HepG2 (cell line): ENCODE measurements around the gene MTA1. TPM values are rescaled to one million over a fixed set of nuclear protein-coding genes. Genes with fewer than 3 reads are reported as not detected.

Source experiments
- CAMTA2 ChIP-seq: sonication (generic); formaldehyde crosslinking; IDR thresholded peaks from 2 replicates; pipeline ENCODE4 v1.4.0; 2020; ENCODE audit warnings: mild to moderate bottlenecking, missing genetic modification reagents, borderline replicate concordance
- CREB1 ChIP-seq, 2 experiments: fragments of 450-650 bp in 1 of 2; IDR thresholded peaks; 2 replicates each; pipeline ENCODE4 v1.6.1; 2016 to 2017; ENCODE audit warnings: control low read depth in 1 of 2, mild to moderate bottlenecking in 1 of 2, missing compliant biosample characterization in 1 of 2, missing genetic modification characterization in 1 of 2
- DZIP1 ChIP-seq: sonication (generic); formaldehyde crosslinking; IDR thresholded peaks from 2 replicates; pipeline ENCODE4 v1.5.0; 2020; ENCODE audit warnings: mild to moderate bottlenecking, missing genetic modification reagents
- HNRNPK ChIP-seq: fragments of 200-400 bp; formaldehyde crosslinking; IDR thresholded peaks from 2 replicates; pipeline ENCODE4 v1.6.1; 2018; ENCODE audit warnings: low read length, low read depth, moderate library complexity, mild to moderate bottlenecking; ENCODE audit not compliant: poor library complexity, severe bottlenecking
- MIER2 ChIP-seq: IDR thresholded peaks from 2 replicates; pipeline ENCODE4 v1.6.1; 2016; ENCODE audit warnings: missing biosample characterization, missing genetic modification reagents
- MTF2 ChIP-seq: sonication (generic); formaldehyde crosslinking; IDR thresholded peaks from 2 replicates; pipeline ENCODE4 v1.5.0; 2020; ENCODE audit warnings: missing genetic modification reagents, borderline replicate concordance
- RELA ChIP-seq: sonication (generic); formaldehyde crosslinking; IDR thresholded peaks from 2 replicates; pipeline ENCODE4 v1.4.0; 2020; ENCODE audit warnings: missing genetic modification reagents
- SSRP1 ChIP-seq: IDR thresholded peaks from 2 replicates; pipeline ENCODE4 v1.6.1; 2016; ENCODE audit warnings: control low read depth
- ZNF441 ChIP-seq: sonication (generic); formaldehyde crosslinking; IDR thresholded peaks from 2 replicates; pipeline ENCODE4 v1.7.0; 2021; ENCODE audit warnings: missing genetic modification reagents, borderline replicate concordance
- ZNF576 ChIP-seq: sonication (generic); formaldehyde crosslinking; IDR thresholded peaks from 2 replicates; pipeline ENCODE4 v1.4.0; 2020; ENCODE audit warnings: mild to moderate bottlenecking, missing genetic modification reagents
- ZSCAN20 ChIP-seq: sonication (generic); formaldehyde crosslinking; IDR thresholded peaks from 2 replicates; pipeline ENCODE4 v1.4.0; 2020; ENCODE audit warnings: missing genetic modification reagents, mild to moderate bottlenecking, borderline replicate concordance
- ZSCAN31 ChIP-seq: sonication (generic); formaldehyde crosslinking; IDR thresholded peaks from 2 replicates; pipeline ENCODE4 v1.5.0; 2020; ENCODE audit warnings: low read depth, mild to moderate bottlenecking, missing genetic modification reagents
- polyA plus RNA-seq, 8 experiments: library from polyadenylated mRNA; depleted of rRNA in 3 of 8; stranded (reverse) in 7 of 8; unstranded in 1 of 8; fragments of >200 nt; fragmentation: Illumina TruSeq in 4 of 8; extraction: Trizol in 4 of 8; gene quantifications; 2 replicates each; pipeline versions ENCODE4 v1.2.1 to v1.2.3, GENCODE V29; 2011 to 2016; ENCODE audit warnings: low read depth in 4 of 8, missing spikeins in 1 of 8, mixed read lengths in 1 of 8; ENCODE audit not compliant: insufficient read depth in 1 of 8
- total RNA-seq, 5 experiments: library from RNA; depleted of rRNA; stranded (reverse); fragments of >200 nt; fragmentation: Illumina TruSeq; extraction: Trizol; gene quantifications; 2 replicates each; pipeline ENCODE4 v1.2.3, GENCODE V29; 2016; ENCODE audit warnings: low read depth in 1 of 5
- TF ChIP-seq, protein P1 (sequence below): sonication (generic); formaldehyde crosslinking; IDR thresholded peaks from 2 replicates; pipeline ENCODE4 v1.5.1; 2020; ENCODE audit warnings: mild to moderate bottlenecking, missing genetic modification reagents, borderline replicate concordance
- TF ChIP-seq, protein P2 (sequence below): sonication (generic); formaldehyde crosslinking; IDR thresholded peaks from 2 replicates; pipeline ENCODE4 v1.4.0; 2020; ENCODE audit warnings: mild to moderate bottlenecking, missing genetic modification reagents

The MTA1 gene
- total and polyA plus RNA-seq, 2 of the 13 experiments (the other 11 are each of a cell fraction or from before 2014, with no cell fraction given), result 35.2 to 85.8 TPM

DNA sequence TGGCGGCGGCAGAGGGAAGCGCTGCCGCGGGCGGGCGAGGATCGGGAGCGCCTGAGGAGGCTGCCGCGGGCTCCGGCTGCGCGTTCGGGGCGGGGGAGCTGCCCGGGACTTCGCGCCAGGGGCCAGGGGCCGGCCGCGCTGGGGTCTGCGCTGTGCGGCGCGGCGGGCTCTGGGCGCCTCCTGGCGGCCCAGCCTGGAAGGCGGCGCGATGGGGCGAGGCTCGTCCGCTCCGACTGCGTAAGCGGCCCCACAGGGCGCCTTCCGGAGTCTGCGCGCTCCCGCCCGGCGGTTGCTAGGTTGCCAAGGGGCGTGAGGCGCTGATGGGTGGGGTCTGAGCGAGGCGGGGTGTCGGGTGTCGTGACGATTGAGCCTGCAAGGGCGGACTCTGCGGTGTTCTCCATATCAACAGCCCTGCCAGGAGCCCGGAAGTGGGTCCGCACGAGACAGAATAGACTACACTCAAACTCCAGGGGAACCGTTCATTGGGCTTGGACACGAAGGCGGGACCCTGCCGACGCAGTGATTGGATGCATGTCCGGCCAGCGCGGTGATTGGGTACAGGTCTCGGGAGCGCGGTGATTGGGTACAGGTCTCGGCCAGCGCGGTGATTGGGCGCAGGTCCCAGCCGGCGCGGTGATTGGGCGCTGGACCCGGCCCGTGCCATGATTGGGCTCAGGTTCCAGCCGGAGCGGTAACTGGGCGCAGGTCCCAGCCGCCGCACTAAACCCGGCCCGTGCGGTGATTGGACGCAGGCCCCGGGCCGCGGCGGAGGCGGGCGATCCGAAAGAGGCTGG lies 71.1 kb downstream of the MTA1 start, which contains the start of gene TEDC1 (continued):
- TF ChIP-seq, protein P1, sequence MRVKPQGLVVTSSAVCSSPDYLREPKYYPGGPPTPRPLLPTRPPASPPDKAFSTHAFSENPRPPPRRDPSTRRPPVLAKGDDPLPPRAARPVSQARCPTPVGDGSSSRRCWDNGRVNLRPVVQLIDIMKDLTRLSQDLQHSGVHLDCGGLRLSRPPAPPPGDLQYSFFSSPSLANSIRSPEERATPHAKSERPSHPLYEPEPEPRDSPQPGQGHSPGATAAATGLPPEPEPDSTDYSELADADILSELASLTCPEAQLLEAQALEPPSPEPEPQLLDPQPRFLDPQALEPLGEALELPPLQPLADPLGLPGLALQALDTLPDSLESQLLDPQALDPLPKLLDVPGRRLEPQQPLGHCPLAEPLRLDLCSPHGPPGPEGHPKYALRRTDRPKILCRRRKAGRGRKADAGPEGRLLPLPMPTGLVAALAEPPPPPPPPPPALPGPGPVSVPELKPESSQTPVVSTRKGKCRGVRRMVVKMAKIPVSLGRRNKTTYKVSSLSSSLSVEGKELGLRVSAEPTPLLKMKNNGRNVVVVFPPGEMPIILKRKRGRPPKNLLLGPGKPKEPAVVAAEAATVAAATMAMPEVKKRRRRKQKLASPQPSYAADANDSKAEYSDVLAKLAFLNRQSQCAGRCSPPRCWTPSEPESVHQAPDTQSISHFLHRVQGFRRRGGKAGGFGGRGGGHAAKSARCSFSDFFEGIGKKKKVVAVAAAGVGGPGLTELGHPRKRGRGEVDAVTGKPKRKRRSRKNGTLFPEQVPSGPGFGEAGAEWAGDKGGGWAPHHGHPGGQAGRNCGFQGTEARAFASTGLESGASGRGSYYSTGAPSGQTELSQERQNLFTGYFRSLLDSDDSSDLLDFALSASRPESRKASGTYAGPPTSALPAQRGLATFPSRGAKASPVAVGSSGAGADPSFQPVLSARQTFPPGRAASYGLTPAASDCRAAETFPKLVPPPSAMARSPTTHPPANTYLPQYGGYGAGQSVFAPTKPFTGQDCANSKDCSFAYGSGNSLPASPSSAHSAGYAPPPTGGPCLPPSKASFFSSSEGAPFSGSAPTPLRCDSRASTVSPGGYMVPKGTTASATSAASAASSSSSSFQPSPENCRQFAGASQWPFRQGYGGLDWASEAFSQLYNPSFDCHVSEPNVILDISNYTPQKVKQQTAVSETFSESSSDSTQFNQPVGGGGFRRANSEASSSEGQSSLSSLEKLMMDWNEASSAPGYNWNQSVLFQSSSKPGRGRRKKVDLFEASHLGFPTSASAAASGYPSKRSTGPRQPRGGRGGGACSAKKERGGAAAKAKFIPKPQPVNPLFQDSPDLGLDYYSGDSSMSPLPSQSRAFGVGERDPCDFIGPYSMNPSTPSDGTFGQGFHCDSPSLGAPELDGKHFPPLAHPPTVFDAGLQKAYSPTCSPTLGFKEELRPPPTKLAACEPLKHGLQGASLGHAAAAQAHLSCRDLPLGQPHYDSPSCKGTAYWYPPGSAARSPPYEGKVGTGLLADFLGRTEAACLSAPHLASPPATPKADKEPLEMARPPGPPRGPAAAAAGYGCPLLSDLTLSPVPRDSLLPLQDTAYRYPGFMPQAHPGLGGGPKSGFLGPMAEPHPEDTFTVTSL (CRISPR knock-in tag), result 0 out of 2 replicates have a peak, but pooled peaks have one; percentile 46
- TF ChIP-seq DZIP1 (CRISPR knock-in tag) (no peak), ZNF576 (CRISPR knock-in tag) (no peak), HNRNPK (no peak), MTF2 (no peak; the same call in 1 of the 2 replicates), ZSCAN31 (CRISPR knock-in tag) (peak; percentile 82), RELA (CRISPR knock-in tag) (no peak), CAMTA2 (CRISPR knock-in tag) (no peak; the same call in 1 of the 2 replicates), CREB1 (IDR thresholded peaks at IDR 0.05) (peak; percentile 82), CREB1 (CRISPR knock-in tag; IDR thresholded peaks at IDR 0.05) (no peak), MIER2 (CRISPR knock-in tag) (no peak), SSRP1 (no peak), ZSCAN20 (CRISPR knock-in tag) (peak; percentile 34; the same call in 1 of the 2 replicates), ZNF441 (peak; percentile 99)
- TF ChIP-seq, protein P2, sequence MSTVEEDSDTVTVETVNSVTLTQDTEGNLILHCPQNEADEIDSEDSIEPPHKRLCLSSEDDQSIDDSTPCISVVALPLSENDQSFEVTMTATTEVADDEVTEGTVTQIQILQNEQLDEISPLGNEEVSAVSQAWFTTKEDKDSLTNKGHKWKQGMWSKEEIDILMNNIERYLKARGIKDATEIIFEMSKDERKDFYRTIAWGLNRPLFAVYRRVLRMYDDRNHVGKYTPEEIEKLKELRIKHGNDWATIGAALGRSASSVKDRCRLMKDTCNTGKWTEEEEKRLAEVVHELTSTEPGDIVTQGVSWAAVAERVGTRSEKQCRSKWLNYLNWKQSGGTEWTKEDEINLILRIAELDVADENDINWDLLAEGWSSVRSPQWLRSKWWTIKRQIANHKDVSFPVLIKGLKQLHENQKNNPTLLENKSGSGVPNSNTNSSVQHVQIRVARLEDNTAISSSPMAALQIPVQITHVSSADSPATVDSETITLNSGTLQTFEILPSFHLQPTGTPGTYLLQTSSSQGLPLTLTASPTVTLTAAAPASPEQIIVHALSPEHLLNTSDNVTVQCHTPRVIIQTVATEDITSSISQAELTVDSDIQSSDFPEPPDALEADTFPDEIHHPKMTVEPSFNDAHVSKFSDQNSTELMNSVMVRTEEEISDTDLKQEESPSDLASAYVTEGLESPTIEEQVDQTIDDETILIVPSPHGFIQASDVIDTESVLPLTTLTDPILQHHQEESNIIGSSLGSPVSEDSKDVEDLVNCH, result no peak
